ENCODE data around the gene PALLD.

PALLD gene

DNA sequence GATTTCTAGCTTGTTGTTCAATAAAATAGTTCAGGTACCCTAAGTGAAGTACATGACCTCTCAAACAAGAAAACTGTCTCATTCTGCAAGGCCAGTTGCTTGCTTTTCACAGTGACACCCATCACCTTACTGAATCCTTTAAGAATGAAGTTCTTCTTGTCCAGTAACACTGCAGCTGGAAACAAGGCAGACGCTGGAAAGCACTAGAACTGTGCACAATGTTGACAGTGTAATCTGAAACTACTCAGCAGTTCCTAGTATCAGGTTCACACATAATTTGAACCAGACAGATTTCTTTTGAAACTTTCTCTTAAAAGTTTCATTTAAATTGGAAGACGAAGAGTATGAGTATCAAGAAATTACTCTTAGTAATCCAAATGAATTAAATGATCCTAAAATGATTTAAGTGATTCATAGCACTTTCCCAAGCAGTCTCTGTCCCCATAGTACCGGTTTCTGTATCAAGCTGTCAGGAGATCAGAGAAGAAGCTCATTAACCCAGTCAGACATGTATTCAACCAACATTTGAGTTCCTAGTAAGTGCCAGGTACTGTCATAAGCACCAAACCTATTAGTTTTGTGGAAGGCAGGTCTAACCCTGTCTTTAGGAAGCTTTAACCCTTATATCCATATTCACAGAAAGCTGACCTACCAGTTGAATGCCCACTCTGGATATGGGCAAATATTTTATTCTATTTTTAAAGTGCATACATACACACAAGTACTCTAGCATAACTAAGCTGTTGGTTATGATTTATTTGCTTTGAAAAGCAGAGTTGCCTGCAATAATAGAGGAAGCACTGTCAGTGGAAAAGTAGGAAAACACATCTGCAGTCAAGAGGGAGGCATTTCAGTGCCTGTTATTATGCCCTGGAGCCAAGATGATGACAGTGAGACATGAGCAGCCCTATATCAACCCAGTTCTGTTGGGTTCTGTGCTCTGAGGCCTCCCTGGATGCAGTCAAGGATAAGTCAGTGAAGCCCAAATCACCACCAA, 63.6 kb downstream of the PALLD start:
- DNase-seq: no peak

GRCh38 chr4:168562041-168562571, 65.3 kb downstream of the PALLD start:
- no peak for DNase-seq

DNA sequence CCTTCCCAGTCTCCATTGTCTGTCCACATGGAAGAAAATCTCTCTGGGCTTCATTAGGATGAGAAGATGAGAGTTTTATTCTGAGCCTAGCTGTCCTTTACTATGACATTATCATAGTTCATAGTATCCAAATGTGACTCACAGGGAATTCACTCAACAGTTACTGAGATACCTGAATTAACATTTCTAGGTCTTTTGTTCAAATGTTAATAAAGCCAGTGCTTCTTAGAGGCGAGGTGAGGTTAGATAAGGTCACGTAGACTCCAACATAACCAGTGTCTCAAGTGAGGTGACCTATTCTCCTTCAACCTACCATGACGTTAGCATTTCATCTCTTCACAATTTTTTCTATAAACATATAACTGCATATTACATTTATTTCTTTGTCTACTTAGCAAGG, 67.2 kb downstream of the PALLD start:
- no peak for DNase-seq

DNA sequence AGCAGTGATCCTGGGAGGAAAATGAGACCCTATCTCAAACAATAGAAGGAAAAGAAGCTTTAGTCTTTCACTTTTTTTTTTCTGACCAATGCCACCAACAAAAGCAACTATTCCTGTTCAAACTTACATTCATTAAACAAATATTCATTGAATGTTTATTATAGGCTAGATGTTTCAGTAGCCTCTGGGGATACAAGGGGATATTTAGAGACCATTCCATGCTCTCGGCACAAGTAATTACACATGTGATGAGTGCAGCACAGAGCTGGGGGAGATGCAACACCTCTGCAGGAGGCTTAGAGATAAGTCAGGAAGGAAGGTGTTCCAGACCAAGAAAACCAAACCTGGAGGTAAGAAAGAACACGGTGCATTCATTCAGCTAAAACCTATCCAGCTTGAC, 68.3 kb downstream of the PALLD start:
- DNase-seq: no peak

DNA sequence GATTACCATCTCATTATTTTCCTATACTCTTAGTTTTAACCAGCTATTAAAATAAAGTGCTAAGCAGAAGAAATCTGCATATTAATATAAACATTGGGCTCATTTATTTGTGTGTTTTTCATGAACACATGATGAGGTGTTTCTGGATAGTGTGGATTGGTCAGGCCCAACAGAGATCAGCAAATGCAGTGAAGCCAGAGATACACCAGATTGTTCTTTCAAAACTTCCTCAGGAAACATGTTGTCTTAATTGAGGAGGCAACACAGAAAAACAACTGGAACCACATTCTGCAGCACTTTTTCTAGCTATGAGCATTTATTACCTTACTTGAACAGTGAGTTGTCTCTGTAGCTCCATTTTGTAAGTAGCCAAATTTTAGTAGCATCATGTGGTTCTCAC, 69.9 kb downstream of the PALLD start:
- DNase-seq: no peak

GRCh38 chr4:168569066-168569930, 72.4 kb downstream of the PALLD start:
- DNase-seq: no peak

DNA sequence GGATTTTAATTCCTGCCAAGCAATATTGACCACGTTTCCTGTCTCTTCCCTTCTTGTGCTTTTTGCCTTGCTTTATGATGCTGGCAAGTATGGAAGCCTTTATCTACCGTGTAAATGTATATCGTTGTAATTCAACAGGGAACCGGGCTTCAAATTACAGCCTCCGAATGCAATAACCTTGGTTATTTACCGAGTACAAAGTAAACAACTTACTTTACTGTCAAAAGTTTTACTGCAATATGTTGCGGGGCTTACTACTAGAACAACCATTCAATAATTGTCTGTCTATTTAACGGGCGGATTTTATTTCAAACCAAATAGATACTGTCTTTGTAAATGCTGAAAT, 73.1 kb downstream of the PALLD start:
- no peak for DNase-seq

DNA sequence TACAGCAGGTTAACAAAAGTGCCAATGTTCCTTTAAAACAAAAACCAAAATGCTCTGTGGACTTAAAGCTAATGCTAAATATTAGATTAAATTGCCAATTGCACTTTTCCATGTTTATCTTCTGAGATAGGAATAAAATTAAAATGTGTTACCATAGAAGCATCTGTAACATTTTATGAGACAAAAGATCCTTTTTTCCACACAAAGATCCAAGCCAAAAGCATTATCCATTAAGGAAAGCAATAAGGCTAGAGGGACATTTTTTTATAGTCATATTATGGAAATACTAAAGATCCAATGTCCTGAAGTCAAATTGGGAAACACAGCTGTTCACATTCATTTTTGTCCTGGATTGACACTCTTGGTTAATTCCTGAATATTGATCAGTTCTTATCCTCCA, 73.6 kb downstream of the PALLD start:
- DNase-seq: no peak

DNA sequence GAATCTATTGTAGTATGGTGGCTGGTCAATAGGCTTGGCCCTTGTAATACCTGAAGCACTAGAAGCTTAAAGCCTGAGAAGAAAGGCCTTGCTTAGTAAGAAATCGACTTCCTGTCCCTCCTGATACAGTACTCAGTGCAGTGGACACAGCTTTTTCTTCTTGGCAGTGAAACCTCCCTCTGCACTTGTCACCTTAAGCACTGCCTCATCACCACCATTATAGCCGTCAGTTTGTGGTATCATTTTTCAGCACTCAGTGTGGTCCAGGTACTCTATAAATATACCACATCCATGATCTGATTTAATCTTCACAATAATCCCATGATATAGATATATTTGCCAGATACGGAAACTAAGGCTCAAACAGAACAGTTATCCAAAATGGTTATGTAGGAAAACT, 75.2 kb downstream of the PALLD start:
- DNase-seq: no peak

GRCh38 chr4:168573870-168574269, 77.0 kb downstream of the PALLD start:
- DNase-seq: no peak

- no peak for DNase-seq
Measured at GRCh38 chr4:168574581-168575295, 77.9 kb downstream of the PALLD start.

DNA sequence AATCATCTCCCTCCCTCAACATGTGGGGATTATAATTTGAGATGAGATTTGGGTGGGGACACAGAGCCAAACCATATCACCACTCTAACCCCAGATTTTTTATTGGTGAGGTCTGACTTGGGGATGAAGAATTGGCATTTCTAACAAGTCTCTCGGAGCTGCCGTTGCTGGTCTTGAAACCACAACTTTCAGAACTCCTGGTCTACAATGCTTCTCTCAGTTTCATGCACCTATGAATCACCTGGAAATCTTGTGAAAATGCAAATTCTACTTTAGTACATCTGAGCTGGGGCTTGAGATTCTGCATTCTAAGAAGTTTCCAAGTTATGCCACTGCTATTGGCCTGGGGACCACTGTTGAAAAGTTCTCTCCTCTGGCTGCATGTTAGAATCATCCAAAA, 78.6 kb downstream of the PALLD start:
- no peak for DNase-seq

- no peak for DNase-seq
Measured at GRCh38 chr4:168577624-168578023, 80.8 kb downstream of the PALLD start.

DNA sequence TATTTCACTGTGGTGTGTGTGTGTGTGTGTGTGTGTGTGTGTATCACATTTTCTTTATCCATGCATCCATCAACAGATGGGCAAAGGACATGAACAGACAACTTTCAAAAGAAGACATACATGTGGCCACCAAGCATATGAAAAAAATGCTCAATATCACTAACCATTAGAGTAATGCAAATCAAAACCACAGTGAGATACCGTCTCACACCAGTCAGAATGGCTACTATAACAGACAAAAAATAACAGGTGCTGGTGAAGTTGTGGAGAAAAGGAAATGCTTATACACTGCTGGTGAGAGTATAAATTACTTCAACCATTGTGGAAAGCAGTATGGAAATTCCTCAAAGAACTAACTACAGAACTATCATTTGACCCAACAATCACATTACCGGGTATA, 83.4 kb downstream of the PALLD start:
- no peak for DNase-seq

DNA sequence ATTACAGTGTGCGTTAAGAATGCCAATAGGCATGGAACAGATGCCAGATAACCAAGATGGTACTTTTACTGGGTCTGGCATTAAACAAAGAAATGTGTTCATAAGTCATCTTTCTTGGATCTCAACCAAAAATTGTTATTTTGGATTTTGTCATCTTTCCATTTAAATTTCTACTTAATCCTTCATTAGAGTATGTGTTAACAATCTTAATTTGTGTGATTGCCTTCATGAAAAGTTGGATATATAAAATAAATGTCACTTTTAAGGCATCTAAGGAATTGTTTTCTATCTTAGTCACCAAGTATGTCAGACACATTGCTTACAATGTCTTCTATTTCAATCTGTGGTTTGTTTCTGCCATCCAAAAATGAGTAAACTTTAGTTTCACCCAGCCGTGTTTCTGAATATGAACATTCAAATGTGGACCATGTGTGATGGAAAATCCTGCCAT, 87.5 kb downstream of the PALLD start:
- DNase-seq: no peak

- peak; percentile 74 for DNase-seq
Measured at GRCh38 chr4:168585168-168586091, 88.6 kb downstream of the PALLD start.

DNA sequence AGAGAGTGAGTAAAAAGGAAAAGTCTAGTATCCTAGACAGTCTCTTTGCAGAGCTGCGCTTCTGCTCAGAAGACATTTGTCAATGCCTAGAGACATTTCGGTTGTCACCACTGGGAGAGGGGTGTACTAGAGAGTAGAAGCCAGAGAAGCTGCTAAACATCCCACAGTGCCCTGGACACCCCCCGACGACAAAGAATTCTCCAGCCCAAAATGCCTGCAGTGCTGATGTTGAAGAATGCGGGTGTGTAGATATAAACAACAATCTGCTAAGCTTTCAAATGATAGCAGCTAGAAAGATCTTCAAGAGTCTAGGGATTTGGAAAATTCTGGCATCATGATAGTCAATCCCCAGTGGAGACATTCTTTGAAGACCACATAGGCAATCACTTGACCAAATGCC, 90.1 kb downstream of the PALLD start:
- DNase-seq: no peak

DNA sequence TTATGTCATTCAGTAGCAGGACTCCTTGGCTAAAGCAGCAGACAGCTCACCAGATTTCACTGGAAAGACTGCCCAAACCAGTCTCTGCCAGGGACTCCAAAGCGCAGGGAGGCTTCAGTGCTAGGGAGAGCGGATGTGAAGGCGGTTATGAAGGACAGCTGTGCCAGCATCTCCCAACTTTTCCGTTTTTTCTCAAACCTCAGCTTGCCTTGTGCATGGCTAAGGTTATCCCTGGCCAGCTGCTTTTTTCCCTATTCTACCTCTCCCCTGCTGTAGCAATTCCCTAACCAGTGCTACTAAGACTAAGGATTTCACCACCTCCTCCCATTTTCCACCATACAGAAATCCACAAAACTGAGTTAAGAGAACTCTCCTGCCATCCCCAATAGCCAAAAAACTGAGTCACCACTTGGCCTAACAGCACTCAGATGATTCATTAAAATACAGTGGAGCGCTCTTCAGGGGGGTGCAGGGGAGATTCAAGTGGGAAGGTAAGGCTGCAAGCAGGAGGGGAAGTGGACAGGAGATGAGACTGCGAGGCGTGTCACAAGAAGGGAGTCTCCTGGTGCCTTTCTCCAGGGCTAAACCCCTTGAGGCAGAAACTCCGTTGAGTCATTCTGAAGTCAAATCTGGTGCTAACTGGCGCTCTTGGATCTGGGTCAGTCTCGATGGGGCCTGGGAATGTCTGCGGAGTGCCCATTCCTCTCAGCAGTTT, 90.7 kb downstream of the PALLD start:
- no peak for DNase-seq

DNA sequence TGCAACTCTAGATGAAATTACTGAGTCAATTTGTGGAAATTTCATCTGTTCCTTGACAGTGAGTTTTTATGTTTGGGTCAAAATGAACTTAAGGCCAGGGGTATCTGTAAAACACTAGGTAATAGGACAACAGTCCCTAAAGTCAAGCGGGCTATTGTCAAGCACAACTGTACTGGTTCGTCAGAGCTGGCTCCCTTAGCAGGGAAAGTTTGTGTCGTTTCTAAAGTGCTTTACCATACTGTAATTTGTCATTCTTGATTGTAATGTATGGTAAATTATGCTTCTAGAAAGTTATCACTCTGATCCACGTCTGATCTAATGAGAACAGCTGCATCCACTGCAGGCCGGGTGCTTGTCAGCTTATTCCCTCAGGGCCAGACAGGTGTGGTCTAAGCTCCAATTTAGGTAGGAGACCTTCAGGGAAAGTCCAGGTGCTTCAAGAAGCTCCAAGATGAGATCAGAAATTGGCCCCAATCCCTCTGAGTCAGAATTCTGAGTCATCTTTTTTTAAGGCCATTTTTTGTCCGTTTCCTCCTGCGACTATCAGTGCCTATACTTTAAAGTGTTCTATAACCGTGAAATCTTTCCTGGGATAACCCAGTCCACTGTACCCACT, 92.2 kb downstream of the PALLD start:
- no peak for DNase-seq

DNA sequence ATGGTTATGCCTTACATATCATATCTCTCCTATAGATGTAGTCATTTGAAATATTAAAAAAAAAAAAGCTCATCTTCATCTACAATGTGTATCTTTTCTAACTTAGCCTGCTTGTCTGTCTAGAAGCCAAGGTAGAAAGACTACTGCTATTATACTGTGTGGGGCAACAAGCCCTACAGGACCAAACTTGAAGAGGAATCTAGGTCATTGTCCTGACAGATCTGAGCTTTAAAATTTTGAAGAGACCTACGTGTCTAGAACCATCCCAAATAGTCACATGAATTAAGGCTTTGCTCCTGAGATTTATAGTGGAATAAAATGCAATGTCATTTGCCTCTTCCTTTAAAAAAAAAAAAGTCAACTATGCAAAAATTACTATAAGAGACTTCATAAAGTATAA, 95.8 kb downstream of the PALLD start:
- no peak for DNase-seq

- no peak for DNase-seq
Measured at GRCh38 chr4:168593399-168593798, 96.5 kb downstream of the PALLD start.
